Measurements from ENCODE around the gene TWIST2.

- TF ChIP-seq POLR2A (IDR thresholded peaks at IDR 0.05) = no peak
- no peak for TF ChIP-seq CTCF (IDR thresholded peaks at IDR 0.05)
- TF ChIP-seq EP300 (IDR thresholded peaks at IDR 0.05) = no peak
These were observed 91.9 kb downstream of the TWIST2 start for GRCh38 chr2:238939521-238940403.

All from tibial nerve (tissue), 4 donors.